GM12874 (cell line): Measurements from ENCODE around the gene OST4.

Experiments
- TF ChIP-seq, protein P1 (sequence below): IDR thresholded peaks from 2 replicates; pipeline ENCODE4 v1.5.1; 2011; ENCODE audit warnings: low read depth, mild to moderate bottlenecking, control low read depth, low read length, moderate library complexity; ENCODE audit not compliant: insufficient read depth

Gene OST4

DNA sequence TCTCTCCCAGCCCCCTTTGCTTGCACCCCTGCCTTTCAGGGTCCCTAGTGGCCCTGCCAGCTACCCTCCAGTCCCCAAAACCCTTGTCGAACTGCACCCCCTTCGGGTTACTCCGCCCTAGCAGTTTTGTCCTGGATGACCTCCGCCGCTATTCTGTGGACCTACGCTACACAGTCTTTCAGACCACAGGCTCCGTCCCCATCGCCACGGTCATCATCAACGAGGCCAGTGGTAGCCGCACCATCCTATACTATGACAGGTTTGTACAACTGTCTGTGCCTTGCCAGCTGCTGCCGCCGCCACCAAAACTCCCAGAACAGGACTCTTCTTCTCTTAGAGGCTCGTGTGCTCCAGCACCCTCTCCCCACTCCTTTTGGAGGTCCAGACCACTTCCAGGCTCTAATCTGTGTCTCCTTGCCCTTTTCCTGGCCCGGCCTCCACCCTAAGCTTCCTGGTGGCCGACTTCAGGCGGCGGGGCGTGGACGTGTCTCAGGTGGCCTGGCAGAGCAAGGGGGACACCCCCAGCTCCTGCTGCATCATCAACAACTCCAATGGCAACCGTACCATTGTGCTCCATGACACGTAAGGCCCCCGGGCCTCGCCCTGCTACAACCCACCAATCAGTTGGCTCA is 23.0 kb upstream of the OST4 start:
- TF ChIP-seq, protein P1, sequence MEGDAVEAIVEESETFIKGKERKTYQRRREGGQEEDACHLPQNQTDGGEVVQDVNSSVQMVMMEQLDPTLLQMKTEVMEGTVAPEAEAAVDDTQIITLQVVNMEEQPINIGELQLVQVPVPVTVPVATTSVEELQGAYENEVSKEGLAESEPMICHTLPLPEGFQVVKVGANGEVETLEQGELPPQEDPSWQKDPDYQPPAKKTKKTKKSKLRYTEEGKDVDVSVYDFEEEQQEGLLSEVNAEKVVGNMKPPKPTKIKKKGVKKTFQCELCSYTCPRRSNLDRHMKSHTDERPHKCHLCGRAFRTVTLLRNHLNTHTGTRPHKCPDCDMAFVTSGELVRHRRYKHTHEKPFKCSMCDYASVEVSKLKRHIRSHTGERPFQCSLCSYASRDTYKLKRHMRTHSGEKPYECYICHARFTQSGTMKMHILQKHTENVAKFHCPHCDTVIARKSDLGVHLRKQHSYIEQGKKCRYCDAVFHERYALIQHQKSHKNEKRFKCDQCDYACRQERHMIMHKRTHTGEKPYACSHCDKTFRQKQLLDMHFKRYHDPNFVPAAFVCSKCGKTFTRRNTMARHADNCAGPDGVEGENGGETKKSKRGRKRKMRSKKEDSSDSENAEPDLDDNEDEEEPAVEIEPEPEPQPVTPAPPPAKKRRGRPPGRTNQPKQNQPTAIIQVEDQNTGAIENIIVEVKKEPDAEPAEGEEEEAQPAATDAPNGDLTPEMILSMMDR, result no peak

DNA sequence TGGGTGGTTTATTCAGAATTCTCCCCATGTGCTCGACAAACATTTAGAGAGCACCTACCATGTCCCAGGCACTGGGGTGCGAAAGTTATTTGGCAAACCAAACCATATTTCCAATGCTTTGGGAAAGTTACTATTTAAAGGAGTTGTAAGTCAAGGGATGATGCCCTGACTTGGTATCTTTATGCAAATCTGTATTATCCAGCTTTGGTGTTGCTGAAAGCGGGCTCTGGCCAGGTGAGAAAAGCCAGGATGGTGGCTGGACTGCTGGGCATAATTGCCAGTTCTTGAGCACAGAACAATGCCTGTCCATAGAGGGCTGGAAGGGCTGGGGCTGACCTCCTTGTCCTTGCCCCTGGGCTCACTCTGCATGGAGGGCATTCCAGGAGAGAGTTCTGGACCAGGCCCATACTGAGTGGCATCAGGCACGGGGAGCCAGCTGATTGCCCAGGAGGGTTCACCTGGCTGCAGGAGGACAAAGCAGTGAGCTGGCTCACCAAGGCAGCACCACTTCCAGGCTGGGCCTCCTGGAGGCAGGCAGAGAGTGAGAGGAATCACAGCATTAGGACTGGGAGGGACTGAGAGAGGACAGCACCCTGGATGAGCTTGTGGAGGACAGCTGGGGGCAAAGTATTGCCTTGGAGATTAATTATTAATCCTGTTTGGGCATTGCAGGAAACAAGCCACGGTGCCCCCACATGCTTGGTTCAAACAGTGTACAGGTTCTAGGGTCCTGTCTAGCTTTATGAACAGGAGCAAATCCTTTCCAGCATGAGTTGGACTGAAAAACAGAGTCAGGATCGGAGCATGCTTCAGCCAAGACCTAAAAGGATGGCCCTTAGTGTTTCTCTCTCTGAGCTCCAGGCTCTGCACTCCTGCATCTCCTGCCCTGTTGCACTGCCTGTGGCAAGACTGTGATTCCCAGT is 22.2 kb upstream of the OST4 start:
- TF ChIP-seq, protein P1, result no peak

DNA sequence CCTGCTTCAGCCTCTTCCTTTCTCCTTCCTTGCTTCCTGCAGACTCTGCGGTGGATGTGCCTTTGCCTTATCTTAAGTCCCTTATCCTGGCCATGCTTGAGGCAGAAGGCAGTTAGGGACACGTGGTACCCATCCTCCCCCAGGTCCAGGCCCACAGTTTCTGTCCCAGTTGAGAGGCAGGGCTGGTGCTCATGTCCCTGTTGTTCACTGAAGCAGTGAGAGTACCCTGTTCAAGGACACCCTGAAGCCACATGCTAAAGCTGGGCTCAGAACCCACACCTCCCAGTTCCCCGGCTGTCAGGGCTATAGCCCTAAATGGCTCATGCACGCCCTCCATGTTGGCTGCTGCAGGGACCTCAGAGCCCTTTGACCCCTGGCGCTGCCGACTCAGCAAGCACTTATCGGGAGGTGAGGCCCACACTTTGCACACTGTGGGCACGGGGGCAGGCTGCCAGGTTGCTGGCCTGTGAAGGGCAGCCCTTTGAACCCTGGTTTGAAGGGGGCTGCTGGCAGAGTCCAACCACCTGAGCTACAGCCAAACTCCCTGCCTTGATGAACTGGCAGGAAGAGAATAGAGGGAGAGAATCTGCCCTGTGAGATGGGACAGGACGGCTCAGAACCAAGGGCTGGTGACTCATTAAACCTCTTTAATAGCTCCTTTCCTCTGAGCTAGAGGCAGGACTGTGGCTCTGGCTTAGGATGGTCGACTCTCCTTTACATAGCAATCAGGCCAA is 21.4 kb upstream of the OST4 start:
- TF ChIP-seq, protein P1, result no peak

DNA sequence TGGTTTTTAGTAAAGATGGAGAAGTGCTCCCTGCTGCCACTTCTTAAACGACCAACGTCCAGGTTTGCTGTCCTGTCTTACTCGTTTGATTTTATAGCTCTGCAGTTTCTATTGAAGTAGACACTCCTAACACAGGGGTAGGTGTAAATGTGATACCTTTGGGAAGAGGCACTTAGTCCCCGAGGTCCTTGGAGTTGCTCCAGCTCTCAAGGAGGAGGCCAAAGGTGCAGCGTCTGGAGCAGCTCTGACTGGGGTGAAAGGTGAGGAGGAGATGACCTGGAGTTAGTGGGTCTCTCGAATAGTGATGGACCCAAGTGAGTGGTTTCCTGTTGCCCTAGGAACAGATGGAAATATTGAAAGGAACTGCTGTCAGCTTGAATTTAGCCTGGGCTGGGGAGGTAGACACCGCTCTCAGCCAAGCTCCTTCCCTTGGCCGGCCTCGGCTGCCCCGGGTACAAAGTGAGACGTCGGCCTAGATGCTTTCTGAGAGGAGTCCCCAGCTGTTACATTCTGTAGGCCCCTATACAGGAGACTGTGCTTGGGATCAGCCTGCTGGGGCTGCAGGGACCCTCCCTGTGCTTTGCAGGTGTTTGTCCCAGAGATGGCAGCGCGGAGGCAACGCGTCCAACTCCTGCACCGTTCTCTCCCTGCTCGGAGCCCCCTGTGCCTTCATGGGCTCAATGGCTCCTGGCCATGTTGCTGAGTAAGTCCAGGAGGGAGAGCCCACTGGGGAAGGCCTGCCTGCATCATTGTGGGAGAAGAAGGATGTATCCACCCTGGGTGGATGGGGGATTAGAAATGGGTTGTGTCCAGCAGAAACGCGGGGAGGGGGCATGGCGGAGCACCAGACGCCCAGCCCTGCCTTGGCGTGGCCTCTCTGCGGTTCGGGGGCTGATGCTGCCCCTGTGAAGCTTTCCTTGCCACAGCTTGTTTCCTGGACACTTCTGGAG is 20.6 kb upstream of the OST4 start:
- TF ChIP-seq, protein P1, result no peak

DNA sequence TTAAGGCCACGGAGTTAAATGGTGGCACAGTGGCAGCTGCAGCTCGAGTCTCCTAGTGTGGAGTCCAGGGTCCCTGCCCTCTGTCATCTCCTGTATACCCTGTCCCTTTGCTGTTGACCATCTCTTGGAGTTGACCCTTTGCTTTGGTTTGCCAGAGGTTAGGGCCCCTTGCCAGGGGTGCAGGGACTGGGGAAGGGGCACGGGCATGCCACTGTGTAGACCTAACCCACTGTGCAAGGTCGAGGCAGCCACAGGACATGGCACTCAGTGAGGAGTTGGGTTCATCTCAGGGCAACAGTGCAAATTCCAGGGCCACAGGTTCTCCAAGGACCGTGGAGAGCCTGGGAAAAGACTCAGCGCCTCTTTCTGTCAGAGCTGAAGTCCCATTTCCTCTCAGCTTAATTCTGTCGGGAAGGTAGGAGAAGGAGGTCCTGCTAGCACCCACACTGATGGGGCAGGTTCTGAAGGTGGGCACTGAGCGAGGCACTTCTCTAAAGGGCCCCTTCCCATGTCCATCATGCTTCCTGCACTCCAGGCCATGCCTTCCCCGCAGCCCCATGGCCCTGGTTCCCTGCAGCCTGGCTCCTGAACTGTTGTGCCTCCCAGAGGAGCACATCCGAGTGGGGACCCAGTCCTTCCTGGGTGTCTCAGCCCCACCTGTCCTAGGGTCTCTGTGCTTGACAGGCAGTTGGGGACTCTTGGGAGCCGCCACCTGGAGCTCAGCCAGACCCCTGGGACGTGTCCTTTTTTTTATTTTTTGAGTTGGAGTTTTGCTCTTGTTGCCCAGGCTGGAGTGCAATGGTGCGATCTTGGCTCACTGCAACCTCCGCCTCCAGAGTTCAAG is 17.9 kb upstream of the OST4 start:
- TF ChIP-seq, protein P1, result no peak

DNA sequence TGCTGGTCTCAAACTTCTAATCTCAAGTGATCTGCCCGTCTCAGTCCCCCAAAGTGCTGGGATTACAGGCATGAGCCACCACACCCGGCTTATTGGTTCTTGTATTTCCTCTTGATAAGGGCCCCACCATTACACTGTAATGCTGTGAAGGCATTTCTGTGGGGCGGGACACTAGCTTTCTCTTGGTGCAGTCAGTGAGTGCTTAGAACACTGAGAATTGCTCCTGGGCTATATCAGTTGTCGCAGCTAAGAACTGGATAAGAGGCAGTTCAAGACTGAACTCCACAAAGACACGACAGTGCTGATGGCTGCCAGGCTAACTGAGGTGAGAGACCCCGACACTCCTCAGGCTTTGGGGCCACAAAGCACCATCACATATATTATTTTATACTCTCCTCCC is 17.2 kb upstream of the OST4 start:
- TF ChIP-seq, protein P1, result no peak
